GM21528 (cell line): Measurements from ENCODE around the gene MST1.
A peak's percentile ranks its signal among the peaks of the same experiment; 100 is the strongest.
"Not testable (repeated sequence)": the region's sequence is repeated elsewhere in the genome, so short reads cannot be mapped to it uniquely, and the experiment has no call there.

Experiments
- ATAC-seq: cut with Tn5 transposase; IDR thresholded peaks from one replicate; pipeline ENCODE4 v1.9.1; 2021; ENCODE audit warnings: mild to moderate bottlenecking, moderate library complexity; ENCODE audit not compliant: unreplicated experiment, low FRiP score

The MST1 gene

GRCh38 chr3:49702672-49703071, 13.4 kb upstream of the MST1 start:
- no peak for ATAC-seq

- ATAC-seq, result no peak
Observed at GRCh38 chr3:49701388-49702077, 12.3 kb upstream of the MST1 start.

- ATAC-seq, result no peak
Observed at GRCh38 chr3:49700453-49701128, 11.3 kb upstream of the MST1 start.

GRCh38 chr3:49700014-49700413, 10.7 kb upstream of the MST1 start:
- ATAC-seq, result no peak

- ATAC-seq, result no peak
Observed at GRCh38 chr3:49699281-49699979, 10.2 kb upstream of the MST1 start.

GRCh38 chr3:49695350-49696015, 6.2 kb upstream of the MST1 start:
- not testable (repeated sequence) for ATAC-seq

- ATAC-seq, result not testable (repeated sequence)
Observed at GRCh38 chr3:49694409-49695070, 5.3 kb upstream of the MST1 start.

- ATAC-seq, result not testable (repeated sequence)
Observed at GRCh38 chr3:49691481-49691880, 2.2 kb upstream of the MST1 start.

GRCh38 chr3:49690856-49691255, 1.6 kb upstream of the MST1 start:
- ATAC-seq, result not testable (repeated sequence)

- peak; percentile 2 for ATAC-seq
Observed at GRCh38 chr3:49689908-49690624, 792 bp upstream of the MST1 start.

GRCh38 chr3:49688338-49689045, 782 bp downstream of the MST1 start:
- ATAC-seq, result peak; percentile 1

GRCh38 chr3:49687424-49687795, 1.9 kb downstream of the MST1 start:
- ATAC-seq, result not testable (repeated sequence)

- ATAC-seq, result not testable (repeated sequence)
Observed at GRCh38 chr3:49686769-49687423, 2.4 kb downstream of the MST1 start.

- not testable (repeated sequence) for ATAC-seq
Observed at GRCh38 chr3:49686346-49686745, 2.9 kb downstream of the MST1 start.

- not testable (repeated sequence) for ATAC-seq
Observed at GRCh38 chr3:49685846-49686245, 3.4 kb downstream of the MST1 start.

GRCh38 chr3:49685103-49685502, 4.2 kb downstream of the MST1 start:
- not testable (repeated sequence) for ATAC-seq

- not testable (repeated sequence) for ATAC-seq
Observed at GRCh38 chr3:49684453-49684852, 4.8 kb downstream of the MST1 start.

GRCh38 chr3:49683162-49683561, 6.1 kb downstream of the MST1 start:
- no peak for ATAC-seq

GRCh38 chr3:49681543-49681942, 7.7 kb downstream of the MST1 start:
- no peak for ATAC-seq
